ENCODE measurements around the gene PALLD. TPM values are rescaled to one million over a fixed set of nuclear protein-coding genes. Genes with fewer than 3 reads are reported as not detected.

The PALLD gene
- total and polyA plus RNA-seq, 2 donors (not counting 3 experiments of a cell fraction or from before 2014, with no cell fraction given): 13.4 to 48.2 TPM

- Histone ChIP-seq H2AFZ (ENCODE audit: low read depth, low read length) (peak overlapping the region; percentile 99), H4K20me1 (replicated peaks; ENCODE audit: control insufficient read depth, extremely low read depth, insufficient read depth, low read length) (no peaks in the 10 kb centered on the region), H3K9ac (replicated peaks; ENCODE audit: extremely low read depth, insufficient read depth, low read length) (peak overlapping the region; percentile 92), H3K4me1 (ENCODE audit: control insufficient read depth, extremely low read depth, insufficient read depth, low read length) (peaks cover 17% of the 10 kb centered on the region), H3K79me2 (ENCODE audit: control insufficient read depth, insufficient read depth, low read length) (peaks cover 13% of the 10 kb centered on the region), H3K36me3 (ENCODE audit: control insufficient read depth in 2 of 2, extremely low read depth in 1 of 2, insufficient read depth in 2 of 2, low read length in 2 of 2) (no peaks in the 10 kb centered on the region), H3K9me1 (replicated peaks; ENCODE audit: control insufficient read depth, extremely low read depth, insufficient read depth, low read length) (no peaks in the 10 kb centered on the region), H3K27ac (ENCODE audit: insufficient read depth, low read depth, low read length) (peak overlapping the region; percentile 57), H3K9me3 (replicated peaks; ENCODE audit: control insufficient read depth, insufficient read depth, low read length) (no peaks in the 10 kb centered on the region), H3K27me3 (ENCODE audit: control insufficient read depth in 2 of 2, insufficient read depth in 2 of 2, low read length in 2 of 2) (no peaks in the 10 kb centered on the region), H3K4me2 (ENCODE audit: insufficient read depth, low read length) (peak overlapping the region; percentile 96), H3K4me3 (replicated peaks in 1 of 3; ENCODE audit: insufficient read depth in 1 of 3, low read depth in 1 of 3, low read length in 3 of 3) (peak overlapping the region in 1 of 3 experiments; percentile 81)
- CTCF ChIA-PET: interaction anchor here (1.2 to 4.6 kb wide), 8 partner anchors 10 to 316 kb away, joined by 3 to 22 read pairs (median 6); no protein-coding TSS in a partner anchor
- POLR2A ChIA-PET: interaction anchor here (0.7 to 3.5 kb wide), 6 partner anchors 14 to 226 kb away, joined by 3 to 50 read pairs (median 4); no protein-coding TSS in a partner anchor
- TF ChIP-seq GATA2 (IDR thresholded peaks at IDR 0.05; ENCODE audit: insufficient read depth, insufficient read length, low read depth, low read length): no peak
- no peak for TF ChIP-seq POLR2AphosphoS5 (IDR thresholded peaks at IDR 0.05; ENCODE audit: insufficient read depth, low read depth, low read length)
- no peak for TF ChIP-seq MAX (IDR thresholded peaks at IDR 0.05; ENCODE audit: insufficient read depth, insufficient read length)
- no peak for TF ChIP-seq POLR2A (IDR thresholded peaks at IDR 0.05; ENCODE audit: low read depth, low read length)
- no peak for TF ChIP-seq EZH2 (IDR thresholded peaks at IDR 0.05; ENCODE audit: borderline replicate concordance, low read depth, low read length, severe bottlenecking)
- TF ChIP-seq FOS (IDR thresholded peaks at IDR 0.05; ENCODE audit: borderline replicate concordance, insufficient read depth, low read length): no peak
- no peak for TF ChIP-seq JUN (IDR thresholded peaks at IDR 0.05; ENCODE audit: borderline replicate concordance, insufficient read depth, insufficient read length, low read depth)
- TF ChIP-seq MYC (IDR thresholded peaks at IDR 0.05; ENCODE audit: low read depth, low read length): no peak
- no peak for TF ChIP-seq CTCF (IDR thresholded peaks at IDR 0.05; ENCODE audit: extremely low read depth in 1 of 2, insufficient read depth in 1 of 2, low read depth in 1 of 2, low read length in 2 of 2)
- DNase-seq (ENCODE audit: low read depth, low spot score) (no peak), FAIRE-seq (peak; percentile 77)
- intact Hi-C loops (cut with micrococcal nuclease): loop anchor here (1.0 kb wide), 1 partner anchor 14 kb away; no protein-coding TSS in a partner anchor
- dilution Hi-C loops (cut with MboI; ENCODE audit: extremely low pct_ligation_motif_present, low sequenced_read_pairs): no loop called here
- no TSS peak for BruUV-seq (replicated peaks)
These were observed 334.1 kb downstream of the PALLD start for GRCh38 chr4:168830777-168831512.

All from endothelial cell of umbilical vein (primary cell).